Neutrophil (primary cell): ENCODE results near the gene ANTXR2.

Experiments
- H3K27ac ChIP-seq: fragments of 200-600 bp; sonication (generic); 2 replicates; pipeline ENCODE4 v1.5.1; 2016; ENCODE audit warnings: mild to moderate bottlenecking, moderate library complexity
- H3K27me3 ChIP-seq: fragments of 200-600 bp; sonication (generic); 2 replicates; pipeline ENCODE4 v1.6.0; 2016; ENCODE audit warnings: mild to moderate bottlenecking
- H3K36me3 ChIP-seq: fragments of 200-600 bp; sonication (generic); 2 replicates; pipeline ENCODE4 v1.5.1; 2017
- H3K4me1 ChIP-seq, 2 experiments: fragments of 200-600 bp in 1 of 2; sonication (generic) in 1 of 2; 1 replicate in 1 of 2; 2 replicates in 1 of 2; pipeline versions ENCODE4 v1.5.1 to v1.6.1; 2013 to 2016; ENCODE audit warnings: low read depth in 1 of 2, low read length in 1 of 2, mild to moderate bottlenecking in 1 of 2, moderate library complexity in 1 of 2; ENCODE audit not compliant: control insufficient read depth in 1 of 2, insufficient read depth in 1 of 2
- H3K4me3 ChIP-seq, 2 experiments: fragments of 200-600 bp in 1 of 2; sonication (generic) in 1 of 2; 1 replicate in 1 of 2; 2 replicates in 1 of 2; pipeline ENCODE4 v1.5.1; 2013 to 2016; ENCODE audit warnings: low read depth in 1 of 2, low read length in 1 of 2, mild to moderate bottlenecking in 1 of 2, moderate library complexity in 1 of 2
- H3K9me3 ChIP-seq: fragments of 200-600 bp; sonication (generic); 2 replicates; pipeline ENCODE4 v1.5.1; 2016
- TF ChIP-seq, protein P1 (sequence below): fragments of 200-600 bp; sonication (generic); IDR thresholded peaks from 2 replicates; pipeline ENCODE4 v1.5.1; 2016; ENCODE audit warnings: antibody characterized with exemption

Gene ANTXR2

DNA sequence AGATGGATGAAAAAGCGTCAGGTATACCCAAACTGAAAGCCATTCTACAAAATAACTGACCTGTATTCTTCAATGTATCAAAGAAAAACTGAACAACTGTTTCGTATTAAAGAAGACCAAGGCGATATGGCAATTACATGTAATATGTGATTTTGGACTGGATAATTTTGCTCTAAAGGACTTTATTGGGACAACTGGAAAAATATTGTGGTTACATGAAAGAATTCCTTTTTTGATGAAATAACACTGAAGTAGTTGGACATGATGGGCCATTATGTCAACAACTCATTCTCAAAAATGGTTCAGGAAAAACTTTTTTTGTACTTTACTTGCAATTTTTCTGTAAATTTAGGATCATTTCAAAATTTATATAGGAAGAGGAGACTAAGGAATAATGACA is 12.1 kb upstream of the ANTXR2 start:
- no peak overlapping the region for H3K4me3 ChIP-seq
- H3K36me3 ChIP-seq: no peaks in the 10 kb centered on the region
- no peaks in the 10 kb centered on the region for H3K27me3 ChIP-seq
- peaks cover 6 to 10% of the 10 kb centered on the region in 2 experiments for H3K4me1 ChIP-seq
- TF ChIP-seq, protein P1, sequence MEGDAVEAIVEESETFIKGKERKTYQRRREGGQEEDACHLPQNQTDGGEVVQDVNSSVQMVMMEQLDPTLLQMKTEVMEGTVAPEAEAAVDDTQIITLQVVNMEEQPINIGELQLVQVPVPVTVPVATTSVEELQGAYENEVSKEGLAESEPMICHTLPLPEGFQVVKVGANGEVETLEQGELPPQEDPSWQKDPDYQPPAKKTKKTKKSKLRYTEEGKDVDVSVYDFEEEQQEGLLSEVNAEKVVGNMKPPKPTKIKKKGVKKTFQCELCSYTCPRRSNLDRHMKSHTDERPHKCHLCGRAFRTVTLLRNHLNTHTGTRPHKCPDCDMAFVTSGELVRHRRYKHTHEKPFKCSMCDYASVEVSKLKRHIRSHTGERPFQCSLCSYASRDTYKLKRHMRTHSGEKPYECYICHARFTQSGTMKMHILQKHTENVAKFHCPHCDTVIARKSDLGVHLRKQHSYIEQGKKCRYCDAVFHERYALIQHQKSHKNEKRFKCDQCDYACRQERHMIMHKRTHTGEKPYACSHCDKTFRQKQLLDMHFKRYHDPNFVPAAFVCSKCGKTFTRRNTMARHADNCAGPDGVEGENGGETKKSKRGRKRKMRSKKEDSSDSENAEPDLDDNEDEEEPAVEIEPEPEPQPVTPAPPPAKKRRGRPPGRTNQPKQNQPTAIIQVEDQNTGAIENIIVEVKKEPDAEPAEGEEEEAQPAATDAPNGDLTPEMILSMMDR: no peak
- H3K27ac ChIP-seq: no peak overlapping the region
- no peaks in the 10 kb centered on the region for H3K9me3 ChIP-seq

DNA sequence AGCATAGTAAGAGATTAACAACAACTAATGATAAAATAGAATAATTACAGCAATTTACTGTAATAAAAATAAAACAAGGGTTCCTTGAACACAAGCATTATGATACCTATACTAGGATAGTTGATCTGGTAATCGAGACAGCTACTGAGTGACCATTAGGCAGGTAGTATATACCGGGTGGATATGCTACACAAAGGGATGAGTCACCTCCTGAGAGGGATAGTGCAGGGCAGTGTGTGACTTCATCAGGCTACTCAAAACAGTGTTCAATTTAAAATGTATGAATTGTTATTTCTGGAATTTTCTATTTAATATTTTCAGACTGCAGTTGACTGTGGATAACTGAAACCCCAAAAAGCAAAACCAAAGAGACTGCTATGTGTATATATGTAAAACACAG is 9.7 kb upstream of the ANTXR2 start:
- H3K4me1 ChIP-seq: peaks cover 30 to 31% of the 10 kb centered on the region in 2 experiments
- TF ChIP-seq, protein P1: no peak
- H3K27me3 ChIP-seq: no peaks in the 10 kb centered on the region
- H3K4me3 ChIP-seq: no peak overlapping the region
- no peaks in the 10 kb centered on the region for H3K9me3 ChIP-seq
- H3K27ac ChIP-seq: no peak overlapping the region
- no peaks in the 10 kb centered on the region for H3K36me3 ChIP-seq

DNA sequence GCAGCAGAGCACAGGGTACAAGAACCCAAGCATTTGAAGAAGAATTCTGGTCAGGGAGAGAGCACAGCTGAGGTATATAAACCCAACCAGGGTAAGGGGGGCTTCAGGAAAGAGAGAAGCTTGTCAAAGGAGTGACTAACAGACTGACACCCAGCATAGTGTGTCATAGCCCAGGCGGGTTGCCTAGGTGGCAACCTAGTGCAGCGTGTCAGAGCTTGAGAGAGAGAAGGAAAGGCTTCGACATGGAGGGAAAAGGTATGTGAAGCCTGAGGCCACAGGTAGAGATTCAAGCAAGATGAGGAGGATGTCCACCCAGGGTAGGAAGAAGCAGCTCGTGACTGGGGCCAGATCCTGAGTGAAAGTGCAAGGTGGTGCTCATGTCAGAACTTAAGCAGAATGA is 8.5 kb upstream of the ANTXR2 start:
- no peaks in the 10 kb centered on the region for H3K27me3 ChIP-seq

DNA sequence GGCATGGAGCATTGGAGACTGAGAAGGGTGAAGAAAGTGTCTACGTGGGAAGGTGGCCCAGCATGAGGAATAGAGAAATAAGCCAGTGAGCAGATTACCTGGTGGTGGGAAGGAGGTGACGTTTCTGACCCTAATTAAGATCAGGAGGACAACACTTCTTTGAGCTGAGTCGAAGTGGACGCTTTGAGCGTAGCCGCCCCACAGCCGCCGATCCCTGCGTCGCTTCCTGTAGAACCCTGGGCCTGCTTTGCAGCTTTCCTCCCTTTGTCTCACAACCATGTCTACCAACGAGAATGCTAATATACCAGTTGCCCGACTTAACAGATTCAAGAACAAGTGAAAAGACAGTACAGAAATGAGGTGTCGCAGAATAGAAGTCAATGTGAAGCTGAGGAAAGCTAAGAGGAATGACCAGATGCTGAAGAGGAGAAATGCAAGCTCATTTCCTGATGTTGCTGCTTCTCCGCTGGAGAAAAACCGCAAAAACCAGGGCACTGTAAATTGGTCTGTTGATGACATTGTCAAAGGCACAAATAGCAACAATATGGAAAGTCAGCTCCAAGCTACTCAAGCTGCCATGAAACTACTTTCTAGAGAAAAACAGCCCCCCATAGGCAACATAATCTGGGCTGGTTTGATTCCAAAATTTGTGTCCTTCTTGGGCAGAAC is 6.4 kb upstream of the ANTXR2 start:
- peak overlapping the region; percentile 97 for H3K27ac ChIP-seq
- H3K4me3 ChIP-seq: peak overlapping the region; percentile 74 to 79

More for the DNA sequence above, 8.5 kb upstream of the ANTXR2 start:
- Histone ChIP-seq H3K4me1 (peaks cover 41 to 42% of the 10 kb centered on the region in 2 experiments), H3K9me3 (no peaks in the 10 kb centered on the region), H3K36me3 (no peaks in the 10 kb centered on the region), H3K4me3 (no peak overlapping the region), H3K27ac (no peak overlapping the region)
- TF ChIP-seq, protein P1: no peak

DNA sequence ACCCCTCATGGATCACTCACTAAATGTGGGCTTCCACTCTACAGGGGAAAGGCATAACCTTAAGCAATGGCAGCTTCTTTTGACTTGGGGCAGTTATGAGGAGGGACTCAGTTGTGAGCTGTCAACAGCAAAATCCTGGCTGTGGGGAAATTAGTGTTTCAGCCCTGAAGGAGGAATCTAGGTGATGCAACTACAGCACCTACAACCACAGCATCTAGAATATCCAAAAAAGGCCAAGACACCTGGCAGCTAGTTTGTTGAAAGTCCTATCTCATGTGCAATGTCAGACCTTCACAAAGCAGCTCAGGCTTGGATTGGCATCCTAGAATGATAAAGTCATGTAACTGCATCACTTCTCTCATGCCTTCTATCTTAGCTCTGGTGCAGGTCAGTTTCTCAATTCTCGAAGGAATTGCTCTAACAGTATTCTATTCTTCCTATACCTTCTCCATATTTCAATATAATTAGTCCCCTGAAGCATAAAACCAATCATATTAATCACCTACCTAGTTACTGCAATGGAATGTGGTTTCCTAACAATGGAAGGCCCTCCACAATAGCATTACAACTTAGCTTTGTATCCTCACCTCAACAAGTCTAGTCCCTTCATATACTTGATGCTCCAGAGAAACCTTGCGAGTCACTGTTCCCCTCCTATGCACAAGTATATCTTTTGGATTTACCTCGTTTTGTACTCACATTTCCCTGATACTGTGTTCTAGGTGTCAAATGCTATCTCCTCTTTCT is 5.5 kb upstream of the ANTXR2 start:
- Histone ChIP-seq H3K4me1 (peaks cover 71 to 73% of the 10 kb centered on the region in 2 experiments), H3K27ac (peak overlapping the region; percentile 97), H3K4me3 (peak overlapping the region; percentile 74 to 79), H3K9me3 (no peaks in the 10 kb centered on the region), H3K27me3 (no peaks in the 10 kb centered on the region), H3K36me3 (no peaks in the 10 kb centered on the region)
- TF ChIP-seq, protein P1: no peak

More for the DNA sequence above, 6.4 kb upstream of the ANTXR2 start:
- H3K9me3 ChIP-seq: no peaks in the 10 kb centered on the region
- H3K36me3 ChIP-seq: no peaks in the 10 kb centered on the region
- TF ChIP-seq, protein P1: no peak
- no peaks in the 10 kb centered on the region for H3K27me3 ChIP-seq
- H3K4me1 ChIP-seq: peaks cover 63 to 64% of the 10 kb centered on the region in 2 experiments
